Measurements from ENCODE around the gene RNF40.
A peak's percentile ranks its signal among the peaks of the same experiment; 100 is the strongest.
"Not testable (repeated sequence)": the region's sequence is repeated elsewhere in the genome, so short reads cannot be mapped to it uniquely, and the experiment has no call there.

Gene RNF40

DNA sequence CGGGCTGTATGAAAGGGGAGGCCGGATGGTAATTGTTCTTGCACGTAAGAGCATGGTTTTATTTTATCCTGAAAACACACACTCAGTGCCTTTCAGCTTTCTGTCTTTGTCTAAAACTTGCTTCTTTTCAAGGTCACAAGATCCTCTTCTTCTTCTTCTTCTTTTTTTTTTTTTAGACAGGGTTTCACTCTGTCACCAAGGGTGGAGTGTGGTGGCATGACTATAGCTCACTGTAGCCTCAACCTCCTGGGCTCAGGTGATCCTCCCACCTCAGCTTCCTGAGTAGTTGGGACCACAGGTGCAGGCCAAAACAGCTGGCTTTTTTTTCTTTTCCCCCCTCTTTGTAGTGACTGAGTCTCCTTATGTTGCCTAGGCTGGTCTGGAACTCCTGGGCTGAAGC is 40.8 kb downstream of the RNF40 start:
- TF ChIP-seq, protein P1, sequence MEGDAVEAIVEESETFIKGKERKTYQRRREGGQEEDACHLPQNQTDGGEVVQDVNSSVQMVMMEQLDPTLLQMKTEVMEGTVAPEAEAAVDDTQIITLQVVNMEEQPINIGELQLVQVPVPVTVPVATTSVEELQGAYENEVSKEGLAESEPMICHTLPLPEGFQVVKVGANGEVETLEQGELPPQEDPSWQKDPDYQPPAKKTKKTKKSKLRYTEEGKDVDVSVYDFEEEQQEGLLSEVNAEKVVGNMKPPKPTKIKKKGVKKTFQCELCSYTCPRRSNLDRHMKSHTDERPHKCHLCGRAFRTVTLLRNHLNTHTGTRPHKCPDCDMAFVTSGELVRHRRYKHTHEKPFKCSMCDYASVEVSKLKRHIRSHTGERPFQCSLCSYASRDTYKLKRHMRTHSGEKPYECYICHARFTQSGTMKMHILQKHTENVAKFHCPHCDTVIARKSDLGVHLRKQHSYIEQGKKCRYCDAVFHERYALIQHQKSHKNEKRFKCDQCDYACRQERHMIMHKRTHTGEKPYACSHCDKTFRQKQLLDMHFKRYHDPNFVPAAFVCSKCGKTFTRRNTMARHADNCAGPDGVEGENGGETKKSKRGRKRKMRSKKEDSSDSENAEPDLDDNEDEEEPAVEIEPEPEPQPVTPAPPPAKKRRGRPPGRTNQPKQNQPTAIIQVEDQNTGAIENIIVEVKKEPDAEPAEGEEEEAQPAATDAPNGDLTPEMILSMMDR (IDR thresholded peaks at IDR 0.05; ENCODE audit: low read depth, low read length, missing control alignments) = no peak
- H3K27ac ChIP-seq = no peak overlapping the region
- DNase-seq = no peak
- H3K4me3 ChIP-seq (ENCODE audit: low read depth, low read length) = no peak overlapping the region
- in situ Hi-C loops (cut with HindIII; ENCODE audit: low pct_ligation_motif_present, low sequenced_read_pairs) = no loop called here
- H3K27me3 ChIP-seq (replicated peaks) = no peaks in the 10 kb centered on the region
- no peaks in the 10 kb centered on the region for H3K36me3 ChIP-seq (replicated peaks)

- Histone ChIP-seq H3K27ac (peak overlapping the region; percentile 33), H3K36me3 (replicated peaks) (no peaks in the 10 kb centered on the region), H3K27me3 (replicated peaks) (no peaks in the 10 kb centered on the region), H3K4me3 (ENCODE audit: low read depth, low read length) (peak overlapping the region; percentile 78)
- TF ChIP-seq, protein P1 (IDR thresholded peaks at IDR 0.05; ENCODE audit: low read depth, low read length, missing control alignments) = no peak
- in situ Hi-C loops (cut with HindIII; ENCODE audit: low pct_ligation_motif_present, low sequenced_read_pairs) = no loop called here
- no peak for DNase-seq
Observed at GRCh38 chr16:30805056-30805369, 42.9 kb downstream of the RNF40 start.

GRCh38 chr16:30805370-30806169 is 43.4 kb downstream of the RNF40 start:
- TF ChIP-seq, protein P1 (IDR thresholded peaks at IDR 0.05; ENCODE audit: low read depth, low read length, missing control alignments) = peak; percentile 15
- Histone ChIP-seq H3K27me3 (replicated peaks) (no peaks in the 10 kb centered on the region), H3K27ac (peak overlapping the region; percentile 33), H3K36me3 (replicated peaks) (no peaks in the 10 kb centered on the region), H3K4me3 (ENCODE audit: low read depth, low read length) (peak overlapping the region; percentile 78)
- in situ Hi-C loops (cut with HindIII; ENCODE audit: low pct_ligation_motif_present, low sequenced_read_pairs) = no loop called here
- DNase-seq = peak; percentile 59

GRCh38 chr16:30808146-30808545 is 46.0 kb downstream of the RNF40 start:
- Histone ChIP-seq H3K27me3 (replicated peaks) (no peaks in the 10 kb centered on the region), H3K36me3 (replicated peaks) (no peaks in the 10 kb centered on the region), H3K27ac (no peak overlapping the region), H3K4me3 (ENCODE audit: low read depth, low read length) (no peak overlapping the region)
- in situ Hi-C loops (cut with HindIII; ENCODE audit: low pct_ligation_motif_present, low sequenced_read_pairs) = no loop called here
- no peak for DNase-seq
- TF ChIP-seq, protein P1 (IDR thresholded peaks at IDR 0.05; ENCODE audit: low read depth, low read length, missing control alignments) = no peak

DNA sequence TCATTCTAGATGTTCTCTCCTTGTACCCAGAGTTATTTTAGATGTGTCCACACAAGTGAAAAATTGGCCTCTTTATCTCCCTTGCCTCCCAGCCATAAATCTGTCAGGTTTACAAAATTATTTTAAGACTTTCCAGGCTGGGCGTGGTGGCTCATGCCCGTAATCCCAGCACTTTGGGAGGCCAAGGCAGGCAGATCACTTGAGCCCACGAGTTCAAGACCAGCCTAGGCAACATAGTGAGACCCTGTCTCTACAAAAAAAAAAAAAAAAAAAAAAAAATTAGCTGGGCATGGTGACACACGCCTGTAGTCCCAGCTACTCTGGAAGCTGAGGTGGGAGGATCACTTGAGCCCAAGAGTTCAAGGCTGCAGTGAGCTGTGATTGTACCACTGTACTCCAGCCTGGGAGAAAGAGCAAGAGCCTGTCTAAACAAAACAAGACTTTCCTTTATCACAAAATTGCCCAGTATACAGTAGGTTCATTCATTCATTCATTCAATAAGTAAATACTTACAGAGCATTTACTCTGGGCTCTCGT is 46.8 kb downstream of the RNF40 start:
- H3K4me3 ChIP-seq (ENCODE audit: low read depth, low read length); DNase-seq; in situ Hi-C loops (cut with HindIII; ENCODE audit: low pct_ligation_motif_present, low sequenced_read_pairs); H3K27me3 ChIP-seq (replicated peaks); H3K27ac ChIP-seq; H3K36me3 ChIP-seq (replicated peaks): not testable (repeated sequence)

DNA sequence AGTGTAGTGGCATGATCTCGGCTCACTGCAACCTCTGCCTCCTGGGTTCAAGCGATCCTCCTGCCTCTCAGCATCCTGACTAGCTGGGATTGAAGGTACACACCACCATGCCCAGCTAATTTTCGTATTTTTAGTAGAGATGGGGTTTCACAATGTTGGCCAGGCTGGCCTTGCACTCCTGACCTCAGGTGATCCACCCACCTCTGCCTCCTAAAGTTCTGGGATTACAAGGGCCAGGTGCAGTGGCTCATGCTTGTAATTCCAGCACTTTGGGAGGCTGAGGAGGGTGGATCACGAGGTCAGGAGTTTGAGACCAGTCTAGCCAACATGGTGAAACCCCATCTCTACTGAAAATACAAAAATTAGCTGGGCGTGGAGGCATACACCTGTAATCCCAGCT is 47.6 kb downstream of the RNF40 start:
- in situ Hi-C loops (cut with HindIII; ENCODE audit: low pct_ligation_motif_present, low sequenced_read_pairs); H3K27me3 ChIP-seq (replicated peaks); H3K27ac ChIP-seq; DNase-seq; H3K4me3 ChIP-seq (ENCODE audit: low read depth, low read length); H3K36me3 ChIP-seq (replicated peaks): not testable (repeated sequence)

DNA sequence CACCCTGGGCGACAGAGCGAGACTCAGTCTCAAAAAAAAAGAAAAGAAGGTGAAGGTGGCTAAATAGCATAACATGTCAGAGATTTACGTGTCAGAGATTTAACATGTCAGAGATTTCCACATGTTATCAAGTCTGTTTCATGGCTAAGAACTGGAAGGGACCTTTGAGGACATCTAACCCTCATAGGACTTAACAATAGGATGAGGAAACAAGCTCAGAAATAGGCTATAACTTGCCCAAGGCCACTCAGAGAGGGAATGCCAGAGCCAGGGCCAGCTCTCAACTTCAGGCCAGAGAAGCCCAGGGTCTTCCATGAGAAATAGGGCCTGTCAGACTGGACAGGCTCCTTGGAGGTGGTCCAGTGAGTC is 51.7 kb downstream of the RNF40 start:
- H3K27me3 ChIP-seq (replicated peaks) = no peaks in the 10 kb centered on the region
- no peak for DNase-seq
- TF ChIP-seq, protein P1 (IDR thresholded peaks at IDR 0.05; ENCODE audit: low read depth, low read length, missing control alignments) = no peak
- H3K27ac ChIP-seq = peak overlapping the region; percentile 41
- peak overlapping the region; percentile 53 for H3K4me3 ChIP-seq (ENCODE audit: low read depth, low read length)
- no peaks in the 10 kb centered on the region for H3K36me3 ChIP-seq (replicated peaks)
- in situ Hi-C loops (cut with HindIII; ENCODE audit: low pct_ligation_motif_present, low sequenced_read_pairs) = no loop called here
